ENCODE data around the gene USP48.

The USP48 gene

GRCh38 chr1:21663248-21663950 is 119.5 kb downstream of the USP48 start:
- H2AK5ac ChIP-seq (ENCODE audit: low read length, severe bottlenecking) = no peak overlapping the region
- H4K8ac ChIP-seq (ENCODE audit: low read length) = no peak overlapping the region
- peaks cover 70 to 88% of the 10 kb centered on the region in 2 experiments for H3K27me3 ChIP-seq (ENCODE audit: control insufficient read depth in 1 of 2, insufficient read depth in 1 of 2, low read length in 2 of 2)
- H3K4me2 ChIP-seq (ENCODE audit: low read length, poor library complexity, severe bottlenecking) = no peak overlapping the region
- H3K9me3 ChIP-seq (ENCODE audit: control insufficient read depth, low read length) = no peaks in the 10 kb centered on the region
- peak overlapping the region in 1 of 2 experiments; percentile 9 for H3K23ac ChIP-seq (ENCODE audit: low read length in 2 of 2)
- no peak overlapping the region for H3K27ac ChIP-seq (ENCODE audit: low read length, poor library complexity, severe bottlenecking)
- DNase-seq = no peak
- H3K4me3 ChIP-seq (ENCODE audit: insufficient read depth in 1 of 2, low read depth in 1 of 2, low read length in 2 of 2) = no peak overlapping the region
- no peak overlapping the region for H3K9ac ChIP-seq (ENCODE audit: low read length)
- no peak overlapping the region for H4K91ac ChIP-seq (ENCODE audit: low read length)
- 76% methylated on average over 9 of the region's 11 CpGs for WGBS
- no peaks in the 10 kb centered on the region for H3K79me1 ChIP-seq (replicated peaks; ENCODE audit: low read length, poor library complexity, severe bottlenecking)
- no peak overlapping the region for H3K14ac ChIP-seq (ENCODE audit: low read length in 2 of 2)
- H3K4me1 ChIP-seq (ENCODE audit: control insufficient read depth, insufficient read depth, low read depth, low read length) = peaks cover 10% of the 10 kb centered on the region
- no peaks in the 10 kb centered on the region for H3K36me3 ChIP-seq (ENCODE audit: control insufficient read depth in 1 of 2, insufficient read depth in 2 of 2, low read depth in 1 of 2, low read length in 2 of 2)
- no peak overlapping the region for H2BK15ac ChIP-seq (ENCODE audit: low read depth, poor library complexity, severe bottlenecking)
- no peak overlapping the region for H2AFZ ChIP-seq (ENCODE audit: low read depth, low read length)
- H2BK5ac ChIP-seq (ENCODE audit: low read depth, low read length, poor library complexity, severe bottlenecking) = no peak overlapping the region
- no peak overlapping the region for H2BK12ac ChIP-seq (ENCODE audit: low read length in 2 of 2)
- H2BK120ac ChIP-seq (ENCODE audit: low read depth, low read length) = no peak overlapping the region
- H3K4ac ChIP-seq (ENCODE audit: low read depth in 1 of 2, low read length in 2 of 2) = no peak overlapping the region
- H3K18ac ChIP-seq (ENCODE audit: low read depth in 1 of 2, low read length in 2 of 2) = no peak overlapping the region

- Histone ChIP-seq H2BK5ac (ENCODE audit: low read depth, low read length, poor library complexity, severe bottlenecking) (no peak overlapping the region), H3K36me3 (ENCODE audit: control insufficient read depth in 1 of 2, insufficient read depth in 2 of 2, low read depth in 1 of 2, low read length in 2 of 2) (no peaks in the 10 kb centered on the region), H3K18ac (ENCODE audit: low read depth in 1 of 2, low read length in 2 of 2) (no peak overlapping the region), H3K79me1 (replicated peaks; ENCODE audit: low read length, poor library complexity, severe bottlenecking) (no peaks in the 10 kb centered on the region), H3K27ac (ENCODE audit: low read length, poor library complexity, severe bottlenecking) (no peak overlapping the region), H3K23ac (ENCODE audit: low read length in 2 of 2) (no peak overlapping the region), H3K4me2 (ENCODE audit: low read length, poor library complexity, severe bottlenecking) (no peak overlapping the region), H4K91ac (ENCODE audit: low read length) (no peak overlapping the region), H2AFZ (ENCODE audit: low read depth, low read length) (no peak overlapping the region), H2BK15ac (ENCODE audit: low read depth, poor library complexity, severe bottlenecking) (no peak overlapping the region), H3K27me3 (ENCODE audit: control insufficient read depth in 1 of 2, insufficient read depth in 1 of 2, low read length in 2 of 2) (peaks cover 63 to 80% of the 10 kb centered on the region in 2 experiments), H3K9ac (ENCODE audit: low read length) (no peak overlapping the region), H2BK120ac (ENCODE audit: low read depth, low read length) (no peak overlapping the region), H3K4me1 (ENCODE audit: control insufficient read depth, insufficient read depth, low read depth, low read length) (peaks cover 8% of the 10 kb centered on the region), H3K14ac (ENCODE audit: low read length in 2 of 2) (no peak overlapping the region), H3K9me3 (ENCODE audit: control insufficient read depth, low read length) (no peaks in the 10 kb centered on the region), H3K4ac (ENCODE audit: low read depth in 1 of 2, low read length in 2 of 2) (no peak overlapping the region), H4K8ac (ENCODE audit: low read length) (no peak overlapping the region), H2BK12ac (ENCODE audit: low read length in 2 of 2) (no peak overlapping the region), H3K4me3 (ENCODE audit: insufficient read depth in 1 of 2, low read depth in 1 of 2, low read length in 2 of 2) (no peak overlapping the region), H2AK5ac (ENCODE audit: low read length, severe bottlenecking) (no peak overlapping the region)
- DNase-seq = no peak
- WGBS = 51% methylated on average over 4 of the region's 6 CpGs
Measured at GRCh38 chr1:21662426-21663247, 120.3 kb downstream of the USP48 start.

GRCh38 chr1:21661886-21662285 is 121.1 kb downstream of the USP48 start:
- Histone ChIP-seq H3K23ac (ENCODE audit: low read length in 2 of 2) (no peak overlapping the region), H3K36me3 (ENCODE audit: control insufficient read depth in 1 of 2, insufficient read depth in 2 of 2, low read depth in 1 of 2, low read length in 2 of 2) (no peaks in the 10 kb centered on the region), H3K9me3 (ENCODE audit: control insufficient read depth, low read length) (no peaks in the 10 kb centered on the region), H3K79me1 (replicated peaks; ENCODE audit: low read length, poor library complexity, severe bottlenecking) (no peaks in the 10 kb centered on the region), H3K27me3 (ENCODE audit: control insufficient read depth in 1 of 2, insufficient read depth in 1 of 2, low read length in 2 of 2) (peaks cover 63 to 73% of the 10 kb centered on the region in 2 experiments), H3K18ac (ENCODE audit: low read depth in 1 of 2, low read length in 2 of 2) (no peak overlapping the region), H3K4me2 (ENCODE audit: low read length, poor library complexity, severe bottlenecking) (no peak overlapping the region), H3K9ac (ENCODE audit: low read length) (no peak overlapping the region), H2AFZ (ENCODE audit: low read depth, low read length) (no peak overlapping the region), H3K14ac (ENCODE audit: low read length in 2 of 2) (no peak overlapping the region), H3K4me3 (ENCODE audit: insufficient read depth in 1 of 2, low read depth in 1 of 2, low read length in 2 of 2) (no peak overlapping the region), H2BK15ac (ENCODE audit: low read depth, poor library complexity, severe bottlenecking) (no peak overlapping the region), H3K27ac (ENCODE audit: low read length, poor library complexity, severe bottlenecking) (no peak overlapping the region), H3K4ac (ENCODE audit: low read depth in 1 of 2, low read length in 2 of 2) (no peak overlapping the region), H4K8ac (ENCODE audit: low read length) (no peak overlapping the region), H2BK120ac (ENCODE audit: low read depth, low read length) (no peak overlapping the region), H2BK5ac (ENCODE audit: low read depth, low read length, poor library complexity, severe bottlenecking) (no peak overlapping the region), H2BK12ac (ENCODE audit: low read length in 2 of 2) (no peak overlapping the region), H4K91ac (ENCODE audit: low read length) (no peak overlapping the region), H3K4me1 (ENCODE audit: control insufficient read depth, insufficient read depth, low read depth, low read length) (peaks cover 8% of the 10 kb centered on the region), H2AK5ac (ENCODE audit: low read length, severe bottlenecking) (no peak overlapping the region)
- WGBS = 72% methylated on average over 5 of the region's 5 CpGs
- no peak for DNase-seq

- Histone ChIP-seq H4K91ac (ENCODE audit: low read length) (no peak overlapping the region), H3K27ac (ENCODE audit: low read length, poor library complexity, severe bottlenecking) (no peak overlapping the region), H3K79me1 (replicated peaks; ENCODE audit: low read length, poor library complexity, severe bottlenecking) (no peaks in the 10 kb centered on the region), H3K9me3 (ENCODE audit: control insufficient read depth, low read length) (no peaks in the 10 kb centered on the region), H2BK5ac (ENCODE audit: low read depth, low read length, poor library complexity, severe bottlenecking) (no peak overlapping the region), H3K36me3 (ENCODE audit: control insufficient read depth in 1 of 2, insufficient read depth in 2 of 2, low read depth in 1 of 2, low read length in 2 of 2) (no peaks in the 10 kb centered on the region), H3K23ac (ENCODE audit: low read length in 2 of 2) (no peak overlapping the region), H3K4me1 (ENCODE audit: control insufficient read depth, insufficient read depth, low read depth, low read length) (peaks cover 5% of the 10 kb centered on the region), H2BK12ac (ENCODE audit: low read length in 2 of 2) (no peak overlapping the region), H2BK15ac (ENCODE audit: low read depth, poor library complexity, severe bottlenecking) (no peak overlapping the region), H2BK120ac (ENCODE audit: low read depth, low read length) (no peak overlapping the region), H3K9ac (ENCODE audit: low read length) (no peak overlapping the region), H3K4me2 (ENCODE audit: low read length, poor library complexity, severe bottlenecking) (no peak overlapping the region), H3K18ac (ENCODE audit: low read depth in 1 of 2, low read length in 2 of 2) (no peak overlapping the region), H3K4me3 (ENCODE audit: insufficient read depth in 1 of 2, low read depth in 1 of 2, low read length in 2 of 2) (no peak overlapping the region), H4K8ac (ENCODE audit: low read length) (no peak overlapping the region), H3K27me3 (ENCODE audit: control insufficient read depth in 1 of 2, insufficient read depth in 1 of 2, low read length in 2 of 2) (peaks cover 60 to 61% of the 10 kb centered on the region in 2 experiments), H2AFZ (ENCODE audit: low read depth, low read length) (no peak overlapping the region), H3K14ac (ENCODE audit: low read length in 2 of 2) (no peak overlapping the region), H2AK5ac (ENCODE audit: low read length, severe bottlenecking) (no peak overlapping the region), H3K4ac (ENCODE audit: low read depth in 1 of 2, low read length in 2 of 2) (no peak overlapping the region)
- 51% methylated on average over 4 of the region's 4 CpGs for WGBS
- DNase-seq = no peak
Measured at GRCh38 chr1:21659924-21660326, 123.0 kb downstream of the USP48 start.
